Esophagus squamous epithelium (tissue), 4 donors: ENCODE results near the gene ASB9.

Experiments used
- POLR2A ChIP-seq, 4 donors: fragments of 450-650 bp; IDR thresholded peaks; one replicate each; pipeline ENCODE4 v1.6.1; 2017; ENCODE audit warnings: antibody characterized with exemption in 4 of 4, mild to moderate bottlenecking in 4 of 4, moderate library complexity in 3 of 4
- TF ChIP-seq, protein P1 (sequence below), 6 experiments: fragments of 450-650 bp in 4 of 6; fragments of 200-600 bp in 2 of 6; sonication (generic) in 2 of 6; IDR thresholded peaks; one replicate each; pipeline ENCODE4 v1.5.1; 2016 to 2019; ENCODE audit warnings: antibody characterized with exemption in 6 of 6, mild to moderate bottlenecking in 4 of 6, moderate library complexity in 4 of 6

DNA sequence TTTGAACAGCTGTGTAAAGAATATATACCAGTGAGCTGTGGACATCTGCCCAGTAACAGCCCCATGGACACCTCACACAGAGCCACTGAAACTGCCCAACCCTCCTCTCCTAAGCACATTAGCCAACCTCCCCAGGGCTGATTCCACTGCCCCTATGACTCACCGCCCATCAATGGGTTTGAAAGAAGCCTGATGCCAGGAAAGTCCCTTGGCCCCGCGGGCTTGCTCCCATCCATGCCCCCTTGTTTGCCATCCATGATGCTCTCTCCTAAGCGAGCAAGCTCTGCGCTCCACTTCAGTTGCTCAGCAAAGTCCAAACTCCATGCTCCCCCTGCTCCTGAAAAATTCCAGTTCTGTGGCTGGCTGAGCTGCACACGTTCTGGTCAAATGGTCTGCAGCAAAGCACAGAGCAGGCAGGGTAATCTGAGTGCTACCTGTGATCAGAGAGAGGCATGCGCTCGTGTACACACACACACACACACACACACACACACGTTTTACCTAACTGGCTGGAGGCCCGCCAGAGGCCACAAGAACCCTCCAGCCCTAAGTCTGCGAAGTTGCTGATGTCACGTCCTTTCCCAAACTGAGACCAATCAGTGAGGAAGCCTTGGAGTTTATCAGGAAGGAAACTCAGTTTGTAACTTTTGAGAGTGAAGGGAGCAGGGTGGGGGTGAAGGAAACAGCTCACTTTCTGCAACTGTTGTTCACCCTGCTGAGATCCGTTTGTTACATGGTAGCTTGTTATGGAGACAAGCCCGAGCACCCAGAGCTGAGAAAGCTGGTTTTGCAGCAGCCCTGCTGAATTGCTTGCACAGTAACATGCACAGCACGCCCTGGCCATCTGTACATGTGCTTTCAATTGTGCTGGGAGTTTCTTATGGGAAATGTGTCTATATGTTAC, at the start of gene ASB9:
- TF ChIP-seq, protein P1, sequence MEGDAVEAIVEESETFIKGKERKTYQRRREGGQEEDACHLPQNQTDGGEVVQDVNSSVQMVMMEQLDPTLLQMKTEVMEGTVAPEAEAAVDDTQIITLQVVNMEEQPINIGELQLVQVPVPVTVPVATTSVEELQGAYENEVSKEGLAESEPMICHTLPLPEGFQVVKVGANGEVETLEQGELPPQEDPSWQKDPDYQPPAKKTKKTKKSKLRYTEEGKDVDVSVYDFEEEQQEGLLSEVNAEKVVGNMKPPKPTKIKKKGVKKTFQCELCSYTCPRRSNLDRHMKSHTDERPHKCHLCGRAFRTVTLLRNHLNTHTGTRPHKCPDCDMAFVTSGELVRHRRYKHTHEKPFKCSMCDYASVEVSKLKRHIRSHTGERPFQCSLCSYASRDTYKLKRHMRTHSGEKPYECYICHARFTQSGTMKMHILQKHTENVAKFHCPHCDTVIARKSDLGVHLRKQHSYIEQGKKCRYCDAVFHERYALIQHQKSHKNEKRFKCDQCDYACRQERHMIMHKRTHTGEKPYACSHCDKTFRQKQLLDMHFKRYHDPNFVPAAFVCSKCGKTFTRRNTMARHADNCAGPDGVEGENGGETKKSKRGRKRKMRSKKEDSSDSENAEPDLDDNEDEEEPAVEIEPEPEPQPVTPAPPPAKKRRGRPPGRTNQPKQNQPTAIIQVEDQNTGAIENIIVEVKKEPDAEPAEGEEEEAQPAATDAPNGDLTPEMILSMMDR (IDR thresholded peaks at IDR 0.05), result no peak
- no peak for TF ChIP-seq POLR2A (IDR thresholded peaks at IDR 0.05)
